Activated CD4-positive, alpha-beta memory T cell treated with anti-CD3 and anti-CD28 coated beads for 36 hours (primary cell): Measurements from ENCODE around the gene DPH3. TPM values are rescaled to one million over a fixed set of nuclear protein-coding genes. Genes with fewer than 3 reads are reported as not detected.

Source experiments
- total RNA-seq, 2 experiments: library from RNA; stranded (reverse); gene quantifications; one replicate each; pipeline ENCODE4 v1.2.3, GENCODE V29; 2021

Gene DPH3
- total RNA-seq, 2 experiments from 2014 or later: 23.4 TPM

Other genes with a start within 250 kb of the DPH3 start
- gene GALNT15, start 90.3 kb downstream of the DPH3 start, total RNA-seq: not detected
- 10 to 100 TPM; 23.5 to 24.0 TPM for gene OXNAD1, start 269 bp upstream of the DPH3 start, total RNA-seq
- 100 to 1,000 TPM; 104 to 106 TPM for gene RFTN1, start 248.8 kb upstream of the DPH3 start, total RNA-seq